Globus pallidus (tissue), 1 donor: Measurements from ENCODE around the gene PDE11A.

Experiments
- DNase-seq: peaks from one replicate; pipeline ENCODE4 v3.0.0-alpha.2; 2015; ENCODE audit warnings: low spot score

Gene PDE11A

DNA sequence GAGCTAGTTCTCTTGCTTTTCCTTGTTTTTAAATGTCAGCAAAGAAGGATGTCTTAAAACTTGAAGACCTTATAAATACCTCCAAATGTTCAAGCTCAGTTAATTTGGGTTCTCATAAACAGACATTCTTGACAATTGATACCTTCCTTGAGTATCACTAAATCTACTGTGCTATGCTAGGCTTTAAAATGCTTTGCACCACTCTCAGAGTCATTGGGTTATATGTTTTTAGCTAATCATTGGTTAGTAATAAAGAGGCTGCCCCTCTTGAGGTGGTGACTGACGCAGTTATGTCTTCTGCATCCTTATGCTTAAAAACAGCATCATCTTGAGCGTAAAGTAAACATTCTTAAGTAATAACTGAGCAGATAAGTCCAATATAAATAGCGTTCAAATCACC is 404.0 kb downstream of the PDE11A start:
- no peak for DNase-seq

DNA sequence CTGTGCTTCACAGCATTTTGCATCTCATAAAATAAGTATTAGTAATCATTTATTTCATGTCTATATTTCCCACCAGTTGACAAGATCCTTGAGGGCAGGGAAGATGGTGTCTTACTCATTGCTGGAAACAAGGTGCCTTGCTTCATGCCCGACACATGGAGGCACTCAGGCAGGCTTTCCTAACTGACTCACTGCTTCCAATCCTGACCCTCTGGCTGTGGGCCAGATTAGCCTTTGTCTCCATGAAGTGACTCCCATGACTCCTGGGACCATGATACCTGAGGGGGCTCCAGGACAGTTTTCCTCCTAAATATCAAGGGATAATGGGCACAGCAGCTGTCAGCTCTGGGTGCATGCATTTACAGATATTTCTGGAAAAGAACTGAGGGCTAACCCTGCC is 405.0 kb downstream of the PDE11A start:
- DNase-seq = no peak

DNA sequence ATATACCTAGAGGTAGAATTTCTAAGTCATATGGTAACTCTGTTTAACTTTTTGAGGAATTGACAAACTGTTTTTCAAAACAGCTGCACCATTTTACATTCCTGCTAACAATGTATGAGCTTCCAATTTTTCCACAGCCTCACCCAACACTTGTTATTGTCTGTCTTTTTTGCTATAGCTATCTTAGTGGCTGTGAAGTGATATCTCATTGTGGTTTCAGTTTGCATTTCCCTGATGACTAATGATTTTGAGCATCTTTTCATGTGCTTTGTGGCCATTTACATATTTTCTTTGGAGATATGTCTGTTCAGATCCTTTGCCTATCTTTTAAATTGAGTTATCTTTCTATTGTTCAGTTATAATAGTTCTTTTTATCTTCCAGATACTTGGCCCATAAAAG is 406.2 kb downstream of the PDE11A start:
- no peak for DNase-seq

DNA sequence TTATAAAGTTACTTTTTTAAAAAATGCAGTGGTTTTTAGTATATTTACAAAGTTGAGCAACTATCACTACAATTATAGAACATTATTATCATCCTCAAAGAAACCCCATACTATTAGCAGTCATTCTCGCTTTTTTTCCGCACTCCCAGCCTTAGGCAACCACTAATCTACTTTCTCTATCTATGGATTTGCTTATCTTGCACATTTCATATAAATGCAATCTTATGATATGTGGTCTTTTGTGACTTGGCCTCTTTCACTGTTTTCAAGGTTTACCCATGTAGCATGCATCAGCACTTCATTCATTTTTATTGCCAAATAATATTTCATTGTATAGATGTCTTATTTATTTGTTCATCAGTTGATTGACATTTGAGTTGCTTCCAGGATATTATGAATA is 406.6 kb downstream of the PDE11A start:
- DNase-seq = no peak

DNA sequence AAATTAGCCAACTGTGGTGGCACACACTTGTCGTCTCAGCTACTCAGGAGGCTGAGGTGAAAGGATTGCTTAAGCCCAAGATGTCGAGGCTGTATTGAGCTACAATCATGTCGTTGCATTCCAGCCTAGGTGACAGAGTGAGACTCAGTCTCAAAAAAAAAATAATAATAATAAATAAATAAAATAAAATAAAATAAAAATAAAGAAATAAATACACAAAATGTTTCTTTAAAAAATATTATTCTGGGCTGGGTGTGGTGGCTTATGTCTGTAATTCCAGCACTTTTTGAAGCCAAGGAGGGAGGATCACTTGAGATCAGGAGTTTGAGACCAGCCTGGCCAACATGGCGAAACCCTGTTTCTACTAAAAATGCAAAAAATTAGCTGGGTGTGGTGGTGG is 407.2 kb downstream of the PDE11A start:
- no peak for DNase-seq

DNA sequence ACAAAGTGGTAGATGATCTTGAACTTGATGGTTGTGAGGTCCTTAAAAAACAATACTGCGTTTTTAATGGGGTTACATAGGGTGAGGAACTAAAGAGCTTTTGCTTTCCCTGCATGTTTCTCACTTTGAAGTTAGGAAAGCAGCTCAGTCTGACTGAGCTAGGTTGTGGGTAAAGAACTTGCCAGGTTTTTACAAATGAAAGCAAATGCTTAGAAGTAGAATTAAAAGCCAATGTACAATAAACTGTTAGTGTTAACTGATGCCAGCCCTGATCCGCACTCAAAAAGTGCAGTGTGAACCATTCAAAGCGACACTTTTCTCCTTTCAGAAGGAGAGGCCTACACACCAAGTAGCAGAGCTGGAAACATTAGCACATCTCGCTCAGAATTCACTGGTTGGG is 409.7 kb downstream of the PDE11A start:
- DNase-seq = no peak

DNA sequence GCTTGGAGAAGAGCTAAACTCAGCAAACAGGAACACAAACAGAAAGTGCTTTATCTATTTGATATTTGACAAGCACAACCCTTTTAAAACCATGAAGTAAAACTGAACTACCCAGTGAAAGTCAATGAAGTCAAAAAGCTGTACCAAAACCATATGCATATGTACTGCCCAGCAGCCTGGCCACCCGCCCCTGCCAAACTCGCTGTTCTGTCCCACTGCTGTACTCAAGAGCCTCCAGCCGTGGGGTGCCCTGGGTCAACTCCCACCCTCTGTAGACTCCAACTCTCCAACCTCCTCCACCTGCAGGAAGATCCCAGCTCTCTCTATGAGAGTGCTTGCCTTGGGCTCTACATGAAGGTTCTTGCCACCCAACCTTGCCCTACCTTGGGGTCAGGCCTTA is 411.8 kb downstream of the PDE11A start:
- no peak for DNase-seq

DNA sequence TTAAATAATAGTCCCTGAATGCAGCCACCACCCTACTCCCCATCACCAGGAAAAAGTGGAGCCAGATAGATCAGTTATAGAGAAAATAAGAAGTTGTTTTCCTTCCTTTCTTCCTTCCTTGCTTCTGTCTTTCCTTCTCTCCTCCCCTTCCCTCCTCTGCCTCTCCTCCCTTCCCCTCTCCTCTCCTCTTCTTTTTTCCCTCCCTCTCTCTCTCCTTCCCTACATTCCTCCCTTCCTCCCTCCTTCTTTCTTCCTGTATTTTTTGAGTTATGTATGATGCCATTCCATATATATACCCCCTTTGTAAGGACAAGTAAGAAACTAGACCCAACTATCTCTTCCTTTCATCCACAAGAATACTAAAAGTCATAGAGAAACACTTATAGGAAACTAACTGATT is 414.3 kb downstream of the PDE11A start:
- DNase-seq = no peak

DNA sequence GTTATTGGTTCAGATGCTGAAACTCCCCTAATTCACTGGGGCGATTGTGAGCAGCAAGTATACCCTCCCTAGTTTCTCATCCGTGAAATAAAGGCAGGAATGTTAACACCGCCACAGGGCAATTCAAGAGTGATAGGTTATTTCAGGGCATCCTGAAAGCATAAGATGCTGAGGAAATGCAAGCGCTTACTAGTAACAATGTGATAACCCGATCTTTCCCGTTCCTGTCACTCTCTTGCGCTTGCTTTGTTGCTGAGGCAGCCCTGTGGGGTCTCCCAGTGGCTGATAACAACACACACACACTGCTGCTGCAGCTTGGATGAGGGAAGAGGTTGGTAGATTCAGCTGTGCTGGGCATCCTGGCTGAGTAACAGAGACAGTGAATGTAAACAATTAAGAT is 420.7 kb downstream of the PDE11A start:
- DNase-seq = no peak

DNA sequence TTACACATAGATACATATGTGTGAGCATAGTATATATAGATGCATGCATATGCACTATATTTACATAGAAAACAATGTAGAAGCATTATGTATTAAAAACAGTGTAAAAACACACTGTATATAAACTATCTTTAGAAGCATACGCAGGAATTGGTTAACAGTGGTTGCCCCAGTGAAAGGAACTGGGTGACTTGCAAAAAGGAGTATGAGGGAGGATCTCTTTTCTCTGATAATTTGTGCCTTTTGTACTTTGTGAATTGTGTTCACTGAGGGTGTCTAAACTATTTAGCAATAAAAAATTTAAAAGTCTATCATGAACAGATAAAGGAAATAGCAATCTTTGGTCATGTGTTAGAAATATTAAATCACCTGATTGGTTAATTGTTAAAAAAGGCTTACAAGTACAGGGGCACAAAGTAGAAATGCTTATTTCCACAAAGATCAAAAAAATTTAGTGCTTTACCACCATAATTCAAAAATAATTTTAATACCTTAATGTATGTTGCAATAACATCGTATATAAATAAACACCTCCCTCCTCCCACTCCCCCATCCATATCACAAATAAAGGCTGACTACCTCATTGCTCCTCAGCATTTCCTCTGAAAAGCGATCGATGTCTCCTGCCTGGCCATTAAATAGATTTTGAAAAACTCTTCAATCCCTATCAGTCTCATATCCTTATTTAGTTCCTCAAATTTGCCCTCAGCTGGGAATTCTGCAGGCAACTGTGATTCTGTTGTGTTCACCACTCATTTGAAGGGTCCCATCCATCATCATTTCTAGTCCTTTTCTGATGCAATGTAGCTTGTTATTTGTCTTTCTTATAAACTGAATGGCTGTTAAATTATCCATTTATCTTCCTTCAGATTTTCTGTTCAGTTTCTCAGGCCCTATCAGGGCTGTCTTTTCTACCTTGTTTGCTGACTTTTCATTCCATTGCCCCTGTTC is 422.7 kb downstream of the PDE11A start:
- no peak for DNase-seq

DNA sequence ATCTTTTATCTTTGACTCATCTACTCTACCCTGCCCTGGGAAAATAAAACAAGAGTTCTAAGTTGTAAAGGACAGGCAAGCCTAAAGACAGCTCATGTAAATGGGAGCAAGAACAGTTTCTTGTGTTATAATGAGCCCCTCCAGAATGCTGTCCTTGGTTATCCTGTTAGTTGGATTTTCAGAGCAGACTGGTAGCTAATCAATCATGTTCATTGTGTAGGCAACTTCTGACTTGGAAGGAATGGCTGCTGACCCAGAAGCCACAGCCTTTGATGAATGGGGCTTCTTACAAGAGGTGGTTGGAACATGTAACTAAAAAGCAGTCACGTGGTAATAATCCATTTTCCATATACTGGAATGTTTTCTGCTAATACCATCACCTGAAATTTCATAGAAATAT is 425.8 kb downstream of the PDE11A start:
- no peak for DNase-seq

DNA sequence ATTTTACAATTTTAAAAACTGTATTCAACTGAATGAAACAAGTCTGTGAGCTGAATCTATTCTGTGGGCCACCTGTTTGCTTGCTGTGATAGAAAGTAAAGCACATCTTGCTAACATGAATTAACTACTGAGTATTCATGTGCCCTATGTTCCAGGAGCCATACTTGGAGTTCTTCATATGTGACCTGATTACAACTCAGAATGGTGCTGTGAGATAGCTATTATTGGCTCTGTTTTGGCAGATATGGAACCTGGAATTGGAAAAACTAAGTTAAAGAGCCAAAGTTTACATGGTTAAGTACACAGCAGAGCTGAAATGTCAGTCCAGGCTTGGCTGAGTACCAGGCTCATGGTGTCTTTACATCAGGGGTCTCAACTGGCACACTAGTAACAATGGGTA is 426.3 kb downstream of the PDE11A start:
- no peak for DNase-seq

DNA sequence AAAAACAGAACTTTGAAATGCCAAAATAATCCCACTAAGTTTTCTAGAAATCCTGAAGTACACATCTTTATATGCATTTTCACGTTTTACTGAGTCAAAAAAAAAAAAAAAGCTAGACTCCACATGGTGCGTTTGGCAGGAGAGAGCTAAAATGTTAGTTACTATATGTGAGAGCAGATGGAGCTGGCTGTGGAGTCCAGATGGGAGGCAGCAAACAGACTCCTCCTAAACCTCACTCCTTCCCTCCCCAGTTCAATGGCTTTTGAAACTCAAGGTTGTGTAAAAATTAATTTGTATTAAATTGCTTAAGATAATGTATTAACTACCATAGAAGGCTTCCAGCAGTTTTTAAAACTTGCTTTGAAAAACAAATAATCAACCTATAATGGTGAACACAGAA is 431.2 kb downstream of the PDE11A start:
- DNase-seq = no peak

DNA sequence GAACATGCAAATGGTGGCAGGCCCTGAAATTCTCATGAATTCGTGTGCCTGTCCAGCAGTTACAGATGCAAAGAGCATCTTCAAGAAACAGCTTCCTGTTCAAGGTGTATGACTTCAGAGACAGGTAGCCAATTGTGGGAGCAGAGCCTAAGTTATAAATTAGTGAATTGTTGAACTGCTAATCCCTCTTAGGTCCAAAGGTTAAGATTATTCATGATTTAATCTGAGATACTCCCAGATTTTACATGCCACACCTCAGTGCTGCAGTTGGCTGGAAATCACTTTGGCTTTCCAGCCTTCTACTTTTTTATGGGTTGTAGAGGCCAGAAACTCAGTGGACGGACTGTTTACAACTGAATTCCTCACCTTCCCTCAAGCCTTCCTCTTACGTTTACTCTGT is 432.2 kb downstream of the PDE11A start:
- DNase-seq = no peak

DNA sequence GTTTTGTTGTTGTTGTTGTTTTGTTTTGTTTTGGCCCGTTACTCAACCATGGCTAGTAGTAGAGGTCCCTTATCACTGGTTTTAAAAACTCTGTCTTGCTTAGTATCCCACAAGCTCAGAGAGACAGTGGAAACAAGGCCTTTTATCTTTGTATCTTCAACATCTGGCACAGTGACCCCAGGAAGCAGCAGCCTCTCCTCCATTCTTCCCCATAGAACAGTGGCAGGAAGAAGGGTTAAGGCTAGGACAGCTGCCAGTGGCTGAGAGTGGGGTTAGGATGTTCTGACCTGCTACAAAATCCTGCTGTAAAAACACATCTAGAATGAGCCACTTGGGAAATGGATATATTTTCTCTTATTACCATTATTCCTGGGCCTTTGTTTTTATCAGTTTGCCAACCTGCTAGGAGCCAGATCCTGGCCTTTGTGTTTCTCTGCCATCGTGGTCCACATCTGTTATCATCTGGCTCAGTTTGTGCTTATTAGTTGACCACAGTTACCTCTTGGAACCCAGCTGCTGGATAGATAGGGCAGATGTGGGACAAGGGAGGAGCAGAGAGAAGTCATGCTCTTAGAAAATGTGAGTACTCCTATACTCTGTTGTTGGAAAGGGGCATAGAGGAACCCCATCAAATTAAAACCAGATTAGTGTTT is 433.2 kb downstream of the PDE11A start:
- no peak for DNase-seq

DNA sequence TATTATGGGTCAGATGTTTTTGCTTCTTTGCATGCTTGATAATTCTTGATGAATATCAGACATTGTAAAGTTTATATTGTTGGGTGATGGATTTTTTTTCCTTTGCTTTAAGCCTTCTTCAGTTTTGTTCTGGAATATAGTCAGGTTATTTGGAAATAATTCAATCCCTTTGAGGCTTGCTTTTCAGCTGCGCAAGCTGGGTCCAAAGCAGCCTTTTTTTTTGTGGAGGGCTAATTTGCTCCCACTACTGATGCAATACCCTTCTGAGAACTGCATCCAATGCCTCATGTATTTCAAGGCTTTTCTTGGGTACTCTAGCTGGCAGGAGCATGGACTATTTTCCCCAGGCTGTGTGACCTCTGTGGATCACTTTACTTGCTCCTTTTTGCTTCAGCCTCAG is 434.1 kb downstream of the PDE11A start:
- no peak for DNase-seq

DNA sequence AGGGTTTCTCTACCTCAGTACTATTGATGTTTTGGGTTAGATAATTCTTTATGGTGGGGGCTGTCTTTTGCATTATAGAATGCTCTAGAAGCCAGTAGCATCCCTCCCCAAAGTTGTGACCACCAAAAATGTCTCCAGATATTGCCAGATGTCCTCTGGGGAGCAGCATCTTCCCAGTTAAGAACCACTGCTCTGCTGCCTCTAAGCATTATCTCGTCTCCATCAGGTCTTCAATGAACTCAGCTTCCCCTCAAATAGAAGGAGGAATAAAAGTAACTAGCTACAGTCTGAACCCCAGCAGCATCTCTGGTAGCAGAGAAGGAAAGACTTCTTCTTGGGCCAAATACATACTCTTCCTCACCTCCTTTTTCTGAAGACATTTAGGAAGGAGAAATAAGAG is 435.9 kb downstream of the PDE11A start:
- no peak for DNase-seq

DNA sequence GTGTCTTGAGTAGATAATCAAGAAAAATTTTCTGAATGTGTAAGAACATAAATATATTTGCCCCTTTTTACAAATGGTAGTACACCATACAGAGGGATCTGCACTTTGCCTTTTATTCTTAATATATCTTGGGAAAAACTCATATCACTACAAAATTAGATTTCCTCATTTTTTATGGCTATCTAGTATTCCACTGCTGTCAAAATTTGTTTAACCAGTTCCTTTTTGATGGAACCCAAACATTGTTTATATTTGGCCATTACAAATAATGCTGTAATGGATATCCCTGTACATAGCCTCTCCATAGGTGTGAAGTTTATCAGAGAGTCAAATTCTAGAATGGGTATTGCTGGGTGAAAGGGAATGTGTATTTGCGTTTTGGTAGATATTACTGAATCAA is 436.9 kb downstream of the PDE11A start:
- no peak for DNase-seq

DNA sequence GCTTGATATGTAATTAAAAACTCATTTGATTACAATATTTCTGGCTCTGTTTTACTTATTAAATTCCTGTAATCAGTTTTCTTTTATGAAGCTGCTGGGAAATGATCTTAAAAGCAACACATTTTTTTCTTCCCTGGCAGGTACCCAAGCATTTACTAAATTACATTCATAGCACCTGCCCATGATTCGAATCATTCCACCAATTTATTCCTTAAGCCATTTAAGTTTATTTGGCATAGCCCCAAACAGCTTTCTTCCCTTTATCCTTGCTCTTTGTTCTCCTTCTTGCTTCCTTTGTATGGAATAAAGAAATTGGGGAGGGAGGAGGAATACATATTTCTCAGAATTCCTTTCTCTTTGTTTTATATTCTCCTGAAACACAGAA is 438.7 kb downstream of the PDE11A start:
- no peak for DNase-seq

DNA sequence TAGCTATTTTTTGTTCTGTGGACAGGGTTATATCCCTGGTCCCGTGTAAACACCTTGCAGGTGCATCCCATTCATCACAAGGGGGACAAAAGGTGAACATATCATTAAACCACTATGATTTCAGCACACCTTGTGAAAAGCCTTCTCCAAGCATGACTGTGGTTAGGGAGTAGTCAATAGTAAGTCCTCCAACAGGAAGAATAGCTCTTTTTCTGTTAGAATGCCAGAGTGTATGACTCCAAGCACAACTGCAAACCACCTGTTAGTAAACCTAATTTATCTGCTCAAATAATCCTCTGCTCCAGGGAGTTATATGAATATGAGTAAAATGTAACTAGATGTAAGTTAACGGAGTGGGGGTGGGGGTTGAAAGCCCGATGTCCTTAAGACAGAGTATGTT is 439.5 kb downstream of the PDE11A start:
- no peak for DNase-seq

DNA sequence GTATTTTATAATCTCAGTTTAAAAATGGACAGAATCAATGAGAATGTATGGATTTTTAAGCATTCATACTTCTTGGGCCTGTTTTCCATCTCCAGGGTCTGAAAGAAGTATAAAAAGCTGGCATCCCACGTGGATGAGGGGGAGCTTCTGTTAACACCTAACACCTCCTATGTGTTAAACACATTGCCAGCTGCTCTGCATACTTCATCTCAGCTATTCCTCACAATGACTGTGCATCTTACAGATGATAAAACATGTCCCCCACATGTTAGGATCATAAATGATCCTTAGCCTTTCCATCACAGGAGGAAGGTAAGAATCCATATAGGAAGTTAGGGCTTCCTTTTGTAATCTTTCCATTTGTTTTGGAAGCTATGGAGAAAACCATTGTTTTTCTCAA is 440.9 kb downstream of the PDE11A start:
- no peak for DNase-seq

DNA sequence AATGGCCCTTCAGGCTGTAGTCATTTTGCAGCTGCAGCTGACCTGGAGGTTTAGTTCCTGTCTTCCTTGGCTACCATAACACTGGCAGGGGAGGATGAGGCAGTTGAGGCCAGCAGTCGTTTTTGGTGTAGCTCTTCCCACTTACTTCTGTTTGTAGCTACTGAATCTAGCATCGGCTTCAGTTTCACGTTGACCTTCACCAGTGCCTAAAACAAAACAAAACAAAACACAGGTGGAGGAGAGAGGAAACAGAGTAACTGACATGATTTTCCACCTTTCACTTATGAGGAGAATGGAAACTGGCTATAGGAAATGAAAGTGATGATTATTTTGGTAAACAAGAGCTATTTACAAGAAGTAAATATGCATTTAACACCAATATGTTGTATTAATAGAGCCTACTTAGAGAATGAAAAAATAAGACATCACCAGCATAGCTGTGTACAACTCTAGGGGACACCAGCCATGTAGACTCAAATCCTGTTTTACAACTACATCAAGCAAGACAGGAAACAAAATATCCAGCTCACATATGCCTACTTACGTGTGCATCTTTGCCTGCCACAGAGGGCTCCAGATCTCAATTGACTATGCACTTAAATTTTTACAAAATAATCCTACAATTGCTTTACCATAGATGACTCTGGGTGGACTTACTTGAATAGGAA is 443.1 kb downstream of the PDE11A start:
- DNase-seq = no peak

DNA sequence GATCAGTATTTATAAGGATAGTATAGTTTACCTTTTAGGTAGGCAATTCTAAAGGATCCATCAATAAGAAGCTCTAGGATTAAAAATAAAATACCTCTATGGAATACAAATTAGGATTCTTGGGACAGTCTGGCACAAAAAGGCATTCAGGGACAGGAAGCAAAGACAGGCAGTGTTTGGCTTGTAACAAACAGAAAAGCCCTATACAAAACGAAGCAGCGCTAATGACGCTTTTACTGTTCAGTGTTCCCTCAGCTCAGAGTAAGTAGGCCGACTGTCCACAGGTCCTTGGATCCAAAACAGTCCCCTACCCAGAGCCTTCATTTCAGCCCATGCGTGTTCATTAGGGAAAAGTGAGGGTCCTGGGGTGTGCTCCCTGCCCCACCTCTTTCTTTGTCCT is 443.7 kb downstream of the PDE11A start:
- DNase-seq = no peak
